A549 (cell line): ENCODE results near the gene CENPU.

ENCODE experiments used
- CEBPB ChIP-seq, 2 experiments: fragments of >200 bp in 1 of 2; sonication (Bioruptor Twin) in 1 of 2; formaldehyde crosslinking in 1 of 2; IDR thresholded peaks; 2 replicates each; pipeline ENCODE4 v1.6.1; 2012 to 2016
- HDAC2 ChIP-seq: fragments of 200-600 bp; sonication (generic); IDR thresholded peaks from 2 replicates; pipeline ENCODE4 v1.6.1; 2016
- KDM1A ChIP-seq: fragments of 200-600 bp; sonication (generic); IDR thresholded peaks from 2 replicates; pipeline ENCODE4 v1.6.1; 2016; ENCODE audit warnings: low read depth, mild to moderate bottlenecking
- MYC ChIP-seq: IDR thresholded peaks from 2 replicates; pipeline ENCODE4 v1.6.1; 2012; ENCODE audit warnings: mild to moderate bottlenecking, inconsistent platforms, low read length, improper control_type of control experiment, borderline replicate concordance
- POLR2A ChIP-seq: IDR thresholded peaks from 2 replicates; pipeline ENCODE4 v1.6.1; 2012; ENCODE audit warnings: mild to moderate bottlenecking, low read length
- POLR2AphosphoS2 ChIP-seq: conservative IDR thresholded peaks from 2 replicates; pipeline ENCODE4 v1.6.1; 2012; ENCODE audit warnings: low read length, improper control_type of control experiment, inconsistent platforms
- TF ChIP-seq, protein P1 (sequence below): fragments of 200-600 bp; sonication (generic); IDR thresholded peaks from 2 replicates; pipeline ENCODE4 v1.6.1; 2016; ENCODE audit warnings: antibody characterized with exemption, mild to moderate bottlenecking, moderate library complexity
- TF ChIP-seq, protein P2 (sequence below): fragments of >200 bp; sonication (Bioruptor Twin); formaldehyde crosslinking; IDR thresholded peaks from 3 replicates; pipeline ENCODE4 v1.5.1; 2016
- TF ChIP-seq, protein P3 (sequence below): fragments of 150-350 bp; IDR thresholded peaks from 2 replicates; pipeline ENCODE4 v1.6.1; 2014; ENCODE audit warnings: low read depth, mild to moderate bottlenecking, low read length

DNA sequence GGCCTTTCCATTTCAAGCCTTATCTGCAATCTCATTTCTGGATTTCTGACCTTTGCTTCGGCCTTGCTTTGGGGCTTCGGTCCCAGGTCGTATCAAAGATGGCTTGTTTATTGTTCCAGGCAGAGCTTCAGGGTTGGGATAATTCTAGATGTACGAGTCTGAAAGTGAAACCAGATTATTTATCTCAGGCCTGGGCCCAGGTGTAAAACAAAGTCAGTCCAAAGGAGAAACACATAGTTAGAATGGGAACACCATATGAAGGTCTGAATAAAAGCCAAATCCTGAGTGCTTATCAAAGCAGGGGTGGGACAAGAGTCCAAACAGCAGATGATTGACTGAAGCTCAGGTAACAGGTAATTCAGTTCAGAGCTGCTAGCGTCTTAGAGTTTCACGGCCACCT is 67.2 kb downstream of the CENPU start:
- TF ChIP-seq, protein P1, sequence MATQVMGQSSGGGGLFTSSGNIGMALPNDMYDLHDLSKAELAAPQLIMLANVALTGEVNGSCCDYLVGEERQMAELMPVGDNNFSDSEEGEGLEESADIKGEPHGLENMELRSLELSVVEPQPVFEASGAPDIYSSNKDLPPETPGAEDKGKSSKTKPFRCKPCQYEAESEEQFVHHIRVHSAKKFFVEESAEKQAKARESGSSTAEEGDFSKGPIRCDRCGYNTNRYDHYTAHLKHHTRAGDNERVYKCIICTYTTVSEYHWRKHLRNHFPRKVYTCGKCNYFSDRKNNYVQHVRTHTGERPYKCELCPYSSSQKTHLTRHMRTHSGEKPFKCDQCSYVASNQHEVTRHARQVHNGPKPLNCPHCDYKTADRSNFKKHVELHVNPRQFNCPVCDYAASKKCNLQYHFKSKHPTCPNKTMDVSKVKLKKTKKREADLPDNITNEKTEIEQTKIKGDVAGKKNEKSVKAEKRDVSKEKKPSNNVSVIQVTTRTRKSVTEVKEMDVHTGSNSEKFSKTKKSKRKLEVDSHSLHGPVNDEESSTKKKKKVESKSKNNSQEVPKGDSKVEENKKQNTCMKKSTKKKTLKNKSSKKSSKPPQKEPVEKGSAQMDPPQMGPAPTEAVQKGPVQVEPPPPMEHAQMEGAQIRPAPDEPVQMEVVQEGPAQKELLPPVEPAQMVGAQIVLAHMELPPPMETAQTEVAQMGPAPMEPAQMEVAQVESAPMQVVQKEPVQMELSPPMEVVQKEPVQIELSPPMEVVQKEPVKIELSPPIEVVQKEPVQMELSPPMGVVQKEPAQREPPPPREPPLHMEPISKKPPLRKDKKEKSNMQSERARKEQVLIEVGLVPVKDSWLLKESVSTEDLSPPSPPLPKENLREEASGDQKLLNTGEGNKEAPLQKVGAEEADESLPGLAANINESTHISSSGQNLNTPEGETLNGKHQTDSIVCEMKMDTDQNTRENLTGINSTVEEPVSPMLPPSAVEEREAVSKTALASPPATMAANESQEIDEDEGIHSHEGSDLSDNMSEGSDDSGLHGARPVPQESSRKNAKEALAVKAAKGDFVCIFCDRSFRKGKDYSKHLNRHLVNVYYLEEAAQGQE, result no peak
- TF ChIP-seq, protein P2, sequence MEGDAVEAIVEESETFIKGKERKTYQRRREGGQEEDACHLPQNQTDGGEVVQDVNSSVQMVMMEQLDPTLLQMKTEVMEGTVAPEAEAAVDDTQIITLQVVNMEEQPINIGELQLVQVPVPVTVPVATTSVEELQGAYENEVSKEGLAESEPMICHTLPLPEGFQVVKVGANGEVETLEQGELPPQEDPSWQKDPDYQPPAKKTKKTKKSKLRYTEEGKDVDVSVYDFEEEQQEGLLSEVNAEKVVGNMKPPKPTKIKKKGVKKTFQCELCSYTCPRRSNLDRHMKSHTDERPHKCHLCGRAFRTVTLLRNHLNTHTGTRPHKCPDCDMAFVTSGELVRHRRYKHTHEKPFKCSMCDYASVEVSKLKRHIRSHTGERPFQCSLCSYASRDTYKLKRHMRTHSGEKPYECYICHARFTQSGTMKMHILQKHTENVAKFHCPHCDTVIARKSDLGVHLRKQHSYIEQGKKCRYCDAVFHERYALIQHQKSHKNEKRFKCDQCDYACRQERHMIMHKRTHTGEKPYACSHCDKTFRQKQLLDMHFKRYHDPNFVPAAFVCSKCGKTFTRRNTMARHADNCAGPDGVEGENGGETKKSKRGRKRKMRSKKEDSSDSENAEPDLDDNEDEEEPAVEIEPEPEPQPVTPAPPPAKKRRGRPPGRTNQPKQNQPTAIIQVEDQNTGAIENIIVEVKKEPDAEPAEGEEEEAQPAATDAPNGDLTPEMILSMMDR, result no peak
- TF ChIP-seq MYC, result no peak
- TF ChIP-seq CEBPB (IDR thresholded peaks at IDR 0.05), result no peak
- TF ChIP-seq, protein P3, sequence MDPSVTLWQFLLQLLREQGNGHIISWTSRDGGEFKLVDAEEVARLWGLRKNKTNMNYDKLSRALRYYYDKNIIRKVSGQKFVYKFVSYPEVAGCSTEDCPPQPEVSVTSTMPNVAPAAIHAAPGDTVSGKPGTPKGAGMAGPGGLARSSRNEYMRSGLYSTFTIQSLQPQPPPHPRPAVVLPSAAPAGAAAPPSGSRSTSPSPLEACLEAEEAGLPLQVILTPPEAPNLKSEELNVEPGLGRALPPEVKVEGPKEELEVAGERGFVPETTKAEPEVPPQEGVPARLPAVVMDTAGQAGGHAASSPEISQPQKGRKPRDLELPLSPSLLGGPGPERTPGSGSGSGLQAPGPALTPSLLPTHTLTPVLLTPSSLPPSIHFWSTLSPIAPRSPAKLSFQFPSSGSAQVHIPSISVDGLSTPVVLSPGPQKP, result no peak
- no peak for TF ChIP-seq KDM1A
- no peak for TF ChIP-seq HDAC2
- TF ChIP-seq POLR2A, result no peak
- TF ChIP-seq POLR2AphosphoS2, result no peak
